HL-60 (cell line): Measurements from ENCODE around the gene STMN1.

Experiments
- DNase-seq, 2 experiments: peaks; one replicate each; pipeline ENCODE4 v3.0.0-alpha.2; 2010 to 2020; ENCODE audit warnings: low read depth in 1 of 2, low spot score in 1 of 2
- H3K27ac ChIP-seq: fragments of 250-450 bp; sonication (Bioruptor Pico); replicated peaks from 2 replicates; pipeline ENCODE4 v1.5.1; 2020; ENCODE audit warnings: mild to moderate bottlenecking, moderate library complexity
- H3K27me3 ChIP-seq: fragments of 250-450 bp; sonication (Bioruptor Pico); 2 replicates; pipeline ENCODE4 v1.5.1; 2021; ENCODE audit warnings: mild to moderate bottlenecking, moderate library complexity; ENCODE audit not compliant: insufficient read depth, poor library complexity, severe bottlenecking
- H3K4me3 ChIP-seq: replicated peaks from 2 replicates; pipeline ENCODE4 v1.5.1; 2011; ENCODE audit warnings: mild to moderate bottlenecking, control low read depth, low read length; ENCODE audit not compliant: insufficient read depth
- CTCF ChIP-seq: IDR thresholded peaks from one replicate; pipeline ENCODE4 v1.5.1; 2011; ENCODE audit warnings: low read length, control low read depth, inconsistent platforms; ENCODE audit not compliant: insufficient read depth
- GABPA ChIP-seq: IDR thresholded peaks from 2 replicates; pipeline ENCODE4 v1.6.1; 2012; ENCODE audit warnings: low read depth
- POLR2AphosphoS5 ChIP-seq: IDR thresholded peaks from 2 replicates; pipeline ENCODE4 v1.6.1; 2012; ENCODE audit warnings: low read depth
- REST ChIP-seq: IDR thresholded peaks from 2 replicates; pipeline ENCODE4 v1.6.1; 2012; ENCODE audit warnings: low read depth; ENCODE audit not compliant: insufficient replicate concordance
- SPI1 ChIP-seq: IDR thresholded peaks from 2 replicates; pipeline ENCODE4 v1.6.1; 2012; ENCODE audit warnings: low read depth, mild to moderate bottlenecking, borderline replicate concordance

The STMN1 gene

GRCh38 chr1:25864434-25864833 lies 41.8 kb downstream of the STMN1 start:
- no peak for TF ChIP-seq GABPA
- TF ChIP-seq REST: no peak
- no peak for TF ChIP-seq SPI1
- TF ChIP-seq POLR2AphosphoS5: no peak
- TF ChIP-seq CTCF: no peak
- no peak for DNase-seq
- no peaks in the 10 kb centered on the region for H3K27me3 ChIP-seq
- no peak overlapping the region for H3K4me3 ChIP-seq
- H3K27ac ChIP-seq: no peak overlapping the region

GRCh38 chr1:25863486-25864262 lies 42.5 kb downstream of the STMN1 start:
- DNase-seq: no peak
- no peak overlapping the region for H3K4me3 ChIP-seq
- TF ChIP-seq POLR2AphosphoS5 (no peak), REST (no peak)

GRCh38 chr1:25862785-25863485 lies 43.3 kb downstream of the STMN1 start:
- H3K27ac ChIP-seq: peak overlapping the region; percentile 99
- no peak for DNase-seq
- TF ChIP-seq CTCF (no peak), POLR2AphosphoS5 (no peak), REST (no peak), SPI1 (no peak), GABPA (no peak)
- no peak overlapping the region for H3K4me3 ChIP-seq
- H3K27me3 ChIP-seq: no peaks in the 10 kb centered on the region

More at GRCh38 chr1:25863486-25864262, 42.5 kb downstream of the STMN1 start:
- no peaks in the 10 kb centered on the region for H3K27me3 ChIP-seq
- no peak overlapping the region for H3K27ac ChIP-seq
